Activated T-cell treated with anti-CD3 and anti-CD28 coated beads for 48 hours (primary cell): ENCODE measurements around the gene HES3.

ENCODE experiments used
- DNase-seq: peaks from one replicate; pipeline ENCODE4 v3.0.0-alpha.2; 2020; ENCODE audit warnings: low read depth

Gene HES3, protein sequence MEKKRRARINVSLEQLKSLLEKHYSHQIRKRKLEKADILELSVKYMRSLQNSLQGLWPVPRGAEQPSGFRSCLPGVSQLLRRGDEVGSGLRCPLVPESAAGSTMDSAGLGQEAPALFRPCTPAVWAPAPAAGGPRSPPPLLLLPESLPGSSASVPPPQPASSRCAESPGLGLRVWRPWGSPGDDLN

DNA sequence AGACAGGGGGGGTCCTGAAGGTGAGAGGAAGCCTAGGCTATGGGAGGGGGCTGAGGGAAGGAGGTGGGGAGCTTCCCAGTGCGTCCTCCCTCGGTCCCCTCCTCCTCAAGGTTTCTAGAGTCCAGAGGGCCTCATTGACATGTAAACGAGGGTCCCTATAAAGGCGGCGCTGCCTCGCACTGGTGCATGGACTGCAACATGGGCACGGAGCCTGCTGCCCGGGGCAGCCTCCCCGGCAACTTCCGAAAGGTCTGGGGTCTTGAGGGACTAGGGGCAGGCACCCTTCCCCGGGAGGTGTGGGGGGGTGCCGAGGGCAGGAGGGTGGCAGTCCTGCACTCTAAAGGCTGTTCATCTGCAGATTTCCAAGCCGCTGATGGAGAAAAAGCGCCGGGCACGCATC lies at the start of gene HES3:
Gene HES3 (plus strand): TSS at position 187 of the 400 bp plus-strand sequence. CDS start 187 bp downstream, at position 374.
- no peak for DNase-seq

DNA sequence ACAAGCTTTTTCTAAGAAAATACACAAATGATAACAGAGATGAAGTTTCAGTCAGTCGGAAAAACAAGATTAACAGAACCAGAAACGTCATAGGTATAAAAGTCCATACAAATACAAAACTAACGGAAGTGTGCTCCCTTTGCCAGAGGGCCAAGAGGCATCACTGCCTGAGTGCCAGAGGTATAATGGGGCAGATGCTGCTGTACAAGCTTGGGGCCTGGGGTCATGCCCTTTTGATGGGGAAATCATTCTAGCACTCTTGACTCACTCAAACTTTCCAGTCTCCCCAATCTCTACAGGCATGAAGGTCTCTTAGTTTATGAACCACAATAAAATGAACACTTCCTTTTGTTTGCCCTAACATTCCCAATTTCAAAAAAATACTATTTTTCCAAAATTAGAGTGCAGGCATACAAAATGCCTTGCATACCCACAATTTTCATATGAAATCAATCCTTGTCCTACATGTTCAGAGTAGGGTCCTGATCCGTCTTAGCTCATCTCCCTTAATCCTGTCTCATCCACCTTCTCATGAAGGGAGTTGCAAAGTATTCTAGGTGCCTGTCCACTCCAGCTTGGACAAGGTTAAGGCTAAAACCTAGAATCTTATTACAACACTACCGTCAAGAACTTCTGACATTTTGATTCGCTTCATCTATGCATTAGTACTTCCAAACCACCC lies 46.1 kb upstream of the HES3 start:
- DNase-seq, result no peak

DNA sequence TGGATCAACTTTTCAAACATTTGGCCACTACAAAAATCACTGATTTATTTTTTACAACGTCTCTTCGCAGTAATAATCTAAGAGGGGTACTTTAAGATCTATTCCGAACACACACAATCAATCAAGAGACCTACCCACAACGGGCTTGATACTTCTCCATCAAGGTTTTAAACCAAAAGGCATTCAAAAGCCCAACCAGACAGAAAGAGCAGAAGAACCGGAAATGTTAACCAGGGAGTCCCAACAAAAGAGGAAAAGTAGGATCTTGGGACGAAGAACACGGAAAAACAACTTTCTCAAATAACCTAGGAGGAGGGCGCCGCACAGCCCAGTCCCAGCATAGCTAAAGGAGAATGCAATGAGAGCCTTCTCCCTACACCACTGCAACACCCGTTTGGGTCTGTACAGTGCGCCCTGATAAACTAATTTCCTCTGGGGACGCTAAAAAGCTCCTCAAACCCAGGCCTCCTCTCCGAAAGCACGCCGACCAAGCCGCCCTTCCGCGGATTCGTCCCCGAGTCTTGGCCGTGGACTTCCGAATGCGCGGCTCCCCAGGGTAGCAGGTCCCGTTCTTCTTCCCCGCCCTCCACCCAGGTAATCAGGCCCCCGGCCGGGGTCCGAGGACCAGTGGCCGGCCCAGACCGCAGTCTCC lies 45.2 kb upstream of the HES3 start:
- no peak for DNase-seq

DNA sequence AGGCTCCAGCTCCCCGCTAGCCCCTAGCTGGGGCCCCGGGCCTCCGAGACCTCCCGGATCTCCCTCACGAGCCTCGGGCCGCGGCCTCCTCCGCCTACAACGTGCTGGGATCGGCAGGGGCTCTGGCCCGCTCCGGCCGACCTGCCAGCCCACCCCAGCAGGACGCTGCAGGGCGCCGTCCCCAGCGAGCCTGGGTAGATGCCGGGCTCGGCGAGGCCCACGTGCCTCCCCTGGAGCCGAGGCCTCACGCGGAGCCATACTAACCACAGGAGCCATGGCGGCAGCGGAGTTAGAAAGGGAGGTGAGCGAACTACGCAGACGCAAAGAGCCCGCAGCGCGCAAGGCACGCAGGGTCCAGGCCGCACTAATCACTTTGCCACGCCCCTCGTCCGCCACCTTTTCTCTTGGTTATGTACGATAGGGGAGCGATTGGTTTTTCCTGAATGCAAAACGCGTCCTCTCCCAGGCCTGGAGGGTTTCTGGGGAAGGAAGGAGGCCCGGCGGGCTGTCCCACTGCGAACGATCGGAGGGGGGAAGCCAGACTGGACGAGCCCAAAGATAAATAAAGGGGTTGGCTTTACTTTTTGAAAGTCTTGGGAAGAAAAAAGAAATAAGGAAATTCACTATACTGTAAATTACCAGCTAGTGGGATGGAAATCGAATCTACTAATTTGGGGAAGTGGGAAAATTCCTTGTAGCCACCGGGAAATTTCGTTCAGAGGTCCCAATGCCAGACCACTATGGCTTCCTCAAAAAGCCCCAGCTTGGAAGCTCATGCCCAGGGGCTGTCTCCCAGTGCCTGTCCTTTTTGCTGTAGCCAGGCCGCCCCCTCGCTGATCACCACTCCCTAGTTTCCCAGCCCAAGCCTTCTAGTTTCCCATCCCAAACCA lies 44.4 kb upstream of the HES3 start, which contains the start of gene RPL22:
Gene RPL22 (minus strand): TSS at position 298 of the 890 bp plus-strand sequence. CDS start 22 bp downstream, at position 276.
- DNase-seq, result peak; percentile 95

DNA sequence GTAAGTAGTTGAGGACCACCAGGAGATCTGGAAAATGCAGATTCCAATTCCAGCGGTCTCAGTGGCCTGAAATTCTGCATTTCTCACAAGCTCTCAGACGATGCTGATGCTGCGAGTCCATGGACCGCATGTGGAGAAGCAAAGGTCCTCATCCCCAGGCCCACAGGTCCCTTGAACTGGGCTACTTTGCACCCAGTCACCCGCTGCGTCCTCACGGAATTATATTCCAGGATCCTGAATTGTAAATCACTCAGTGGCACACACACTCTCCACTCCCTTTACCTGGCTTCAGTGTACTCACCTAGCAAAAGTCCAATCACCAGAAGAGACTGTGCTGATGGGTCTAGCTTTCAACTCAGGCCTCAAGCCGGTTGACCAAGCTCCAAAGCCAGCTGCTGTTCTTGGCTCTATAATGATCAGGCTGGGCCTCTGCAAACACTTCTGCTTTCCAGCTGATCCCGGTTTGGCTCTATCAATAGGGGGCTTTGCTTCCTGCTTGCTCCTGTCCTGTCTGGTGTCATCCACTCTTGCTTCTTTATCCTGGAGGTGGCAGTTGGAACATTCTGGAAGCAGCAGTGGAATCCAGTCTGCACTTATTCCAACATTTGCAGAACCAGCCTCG lies 43.7 kb upstream of the HES3 start:
- no peak for DNase-seq

DNA sequence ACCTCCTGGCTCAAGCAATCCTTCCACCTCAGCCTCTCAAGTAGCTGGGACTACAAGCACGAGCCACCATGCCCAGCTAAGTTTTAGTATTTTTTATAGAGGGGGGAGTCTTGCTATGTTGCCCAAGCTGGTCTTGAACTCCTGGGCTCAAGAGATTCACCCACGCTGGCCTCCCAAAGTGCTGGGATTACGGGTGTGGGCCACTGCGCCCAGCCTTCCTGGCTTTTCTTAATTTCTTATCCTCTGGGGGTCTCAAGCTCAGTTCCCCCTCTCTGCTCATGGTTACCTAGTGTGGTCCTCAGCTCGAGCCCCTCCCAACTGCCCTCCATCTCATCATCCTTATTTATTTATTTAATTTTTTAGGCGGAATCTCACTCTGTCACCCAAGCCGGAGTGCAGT lies 41.7 kb upstream of the HES3 start:
- DNase-seq, result no peak

DNA sequence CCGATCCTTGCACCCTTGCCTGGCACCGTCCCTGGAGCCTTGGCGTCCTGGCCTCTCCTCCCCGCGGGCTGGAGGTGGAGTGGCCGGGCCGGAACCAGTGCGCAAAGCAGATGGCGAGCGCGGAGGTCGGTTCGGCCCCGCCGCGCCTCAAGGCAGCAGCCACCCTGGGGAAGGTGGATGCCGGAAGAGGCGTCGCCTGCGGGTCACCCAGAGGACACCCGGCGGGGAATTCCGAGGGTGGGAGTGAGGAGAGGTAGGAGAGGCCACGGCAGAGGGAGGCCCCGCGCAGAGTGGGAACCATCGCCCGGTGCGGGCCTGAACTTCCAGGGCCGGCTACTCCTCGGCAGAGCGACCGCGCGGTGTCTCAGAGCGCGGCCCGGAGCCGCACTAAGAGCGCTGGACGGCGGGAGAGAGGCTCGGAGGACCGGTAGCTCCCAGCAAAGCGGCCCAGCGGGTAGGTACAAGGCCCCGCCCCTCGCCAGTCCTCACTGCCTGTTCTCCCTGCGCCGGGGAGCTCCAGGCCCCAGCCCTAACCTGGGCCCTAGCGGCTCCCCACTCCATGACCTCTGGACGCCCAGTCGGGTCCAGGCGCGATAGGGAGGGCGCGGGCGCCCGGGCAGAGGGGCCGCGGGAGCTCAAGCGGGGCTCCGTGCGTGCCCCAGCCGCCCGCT lies 38.0 kb upstream of the HES3 start, which contains the start of gene RNF207:
Gene RNF207 (plus strand): TSS at position 271 of the 671 bp plus-strand sequence. CDS start 417 bp downstream, outside the sequence.
- peak; percentile 66 for DNase-seq

DNA sequence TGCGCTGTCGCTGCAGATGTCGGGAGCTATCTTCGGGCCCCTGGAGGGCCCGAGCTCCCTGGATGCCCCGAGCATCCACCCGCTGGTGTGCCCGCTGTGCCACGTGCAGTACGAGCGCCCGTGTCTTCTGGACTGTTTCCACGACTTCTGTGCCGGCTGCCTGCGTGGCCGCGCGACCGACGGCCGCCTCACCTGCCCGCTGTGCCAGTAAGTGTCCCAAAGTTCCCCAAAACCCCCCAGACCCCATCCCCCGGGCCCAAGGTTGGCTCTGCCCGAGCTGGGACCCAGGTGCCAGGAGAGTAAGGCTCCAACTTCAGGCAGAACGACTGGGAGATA lies 37.5 kb upstream of the HES3 start:
- no peak for DNase-seq

DNA sequence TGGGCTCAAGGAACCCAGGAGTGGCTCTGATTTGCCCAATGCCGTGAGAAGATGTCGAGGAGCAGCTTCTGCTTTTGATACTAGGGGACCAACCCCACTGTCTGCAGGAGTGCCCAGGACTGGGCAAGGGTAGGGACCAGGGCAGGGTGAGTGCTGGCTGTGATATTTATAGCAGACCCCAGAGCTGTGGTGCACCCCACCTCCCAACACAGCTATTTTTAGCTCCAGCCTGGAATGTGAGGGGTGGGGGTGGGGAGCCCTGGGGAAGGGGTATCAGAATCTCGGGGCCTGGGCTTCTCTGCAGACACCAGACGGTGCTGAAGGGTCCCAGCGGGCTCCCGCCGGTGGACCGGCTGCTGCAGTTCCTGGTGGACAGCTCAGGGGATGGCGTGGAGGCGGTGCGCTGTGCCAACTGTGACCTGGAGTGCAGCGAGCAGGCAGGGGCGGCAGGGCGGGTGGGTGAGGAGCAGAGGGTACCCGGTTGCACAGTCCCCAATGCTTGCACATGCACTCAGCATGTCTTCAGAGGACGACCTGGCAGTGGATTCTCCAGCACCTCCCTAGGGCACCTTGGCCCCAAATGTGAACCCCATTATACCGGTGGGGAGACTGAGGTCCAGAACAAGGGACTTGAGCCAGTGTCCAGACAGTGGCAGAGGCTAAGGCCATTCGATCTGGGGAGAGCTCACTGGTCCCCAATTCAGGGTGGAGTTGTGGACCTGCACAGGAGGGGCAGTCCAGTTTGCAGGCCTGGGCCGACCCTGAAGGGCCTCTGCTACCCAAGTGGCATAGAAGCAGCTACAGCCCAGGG lies 36.7 kb upstream of the HES3 start:
- no peak for DNase-seq

DNA sequence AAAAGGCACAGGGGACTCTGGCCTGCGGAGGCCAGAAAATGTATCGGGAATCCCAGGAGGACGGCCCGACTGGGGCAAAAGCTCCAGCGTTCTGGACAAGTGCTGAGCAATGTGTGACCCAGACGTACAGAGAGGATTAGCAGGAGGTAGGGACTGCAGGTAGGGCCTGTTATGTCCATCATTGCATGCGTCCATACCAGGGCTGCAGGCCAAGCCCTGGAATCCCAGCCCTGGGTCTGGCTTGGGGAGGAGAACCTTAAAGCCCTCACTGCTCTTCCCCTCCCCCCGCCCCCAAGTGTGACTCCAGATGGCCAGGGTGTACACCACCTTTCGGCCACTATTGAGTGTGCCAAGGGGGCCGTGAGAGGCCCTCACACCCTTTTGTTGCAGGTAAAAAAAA lies 36.1 kb upstream of the HES3 start:
- no peak for DNase-seq

DNA sequence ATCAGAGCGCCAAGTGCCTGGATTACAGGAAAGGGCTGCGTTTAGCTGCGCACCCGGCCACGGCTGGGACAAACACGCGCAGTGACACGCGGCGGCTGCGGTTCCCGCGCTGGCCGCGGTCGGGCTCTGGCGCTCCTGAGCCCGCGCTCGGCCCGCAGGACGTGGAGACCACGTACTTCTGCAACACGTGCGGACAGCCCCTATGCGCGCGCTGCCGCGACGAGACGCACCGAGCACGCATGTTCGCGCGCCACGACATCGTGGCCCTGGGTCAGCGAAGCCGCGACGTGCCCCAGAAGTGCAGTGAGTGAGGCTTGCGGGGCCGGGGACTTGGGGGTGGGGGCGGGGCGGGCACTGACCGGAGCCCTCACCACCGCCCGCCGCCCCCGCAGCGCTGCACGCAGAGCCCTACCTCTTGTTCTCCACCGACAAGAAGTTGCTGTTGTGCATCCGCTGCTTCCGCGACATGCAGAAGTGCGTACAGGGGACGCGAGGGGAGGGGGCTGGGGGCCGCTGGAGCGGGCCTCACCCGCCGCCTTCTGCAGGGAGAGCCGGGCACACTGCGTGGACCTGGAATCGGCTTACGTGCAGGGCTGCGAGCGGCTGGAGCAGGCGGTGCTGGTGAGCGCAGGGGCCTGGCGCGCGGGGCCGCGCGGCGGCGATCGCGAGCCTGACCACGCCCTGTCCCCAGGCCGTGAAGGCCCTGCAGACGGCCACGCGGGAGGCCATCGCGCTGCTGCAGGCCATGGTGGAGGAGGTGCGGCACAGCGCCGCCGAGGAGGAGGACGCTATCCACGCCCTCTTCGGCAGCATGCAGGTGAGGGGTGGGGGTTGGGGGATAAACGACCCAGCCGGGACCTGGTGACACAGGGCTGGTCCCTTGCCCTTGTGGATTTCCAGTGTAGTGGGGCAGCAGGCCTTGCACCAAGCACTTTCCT lies 35.0 kb upstream of the HES3 start:
- peak; percentile 39 for DNase-seq

DNA sequence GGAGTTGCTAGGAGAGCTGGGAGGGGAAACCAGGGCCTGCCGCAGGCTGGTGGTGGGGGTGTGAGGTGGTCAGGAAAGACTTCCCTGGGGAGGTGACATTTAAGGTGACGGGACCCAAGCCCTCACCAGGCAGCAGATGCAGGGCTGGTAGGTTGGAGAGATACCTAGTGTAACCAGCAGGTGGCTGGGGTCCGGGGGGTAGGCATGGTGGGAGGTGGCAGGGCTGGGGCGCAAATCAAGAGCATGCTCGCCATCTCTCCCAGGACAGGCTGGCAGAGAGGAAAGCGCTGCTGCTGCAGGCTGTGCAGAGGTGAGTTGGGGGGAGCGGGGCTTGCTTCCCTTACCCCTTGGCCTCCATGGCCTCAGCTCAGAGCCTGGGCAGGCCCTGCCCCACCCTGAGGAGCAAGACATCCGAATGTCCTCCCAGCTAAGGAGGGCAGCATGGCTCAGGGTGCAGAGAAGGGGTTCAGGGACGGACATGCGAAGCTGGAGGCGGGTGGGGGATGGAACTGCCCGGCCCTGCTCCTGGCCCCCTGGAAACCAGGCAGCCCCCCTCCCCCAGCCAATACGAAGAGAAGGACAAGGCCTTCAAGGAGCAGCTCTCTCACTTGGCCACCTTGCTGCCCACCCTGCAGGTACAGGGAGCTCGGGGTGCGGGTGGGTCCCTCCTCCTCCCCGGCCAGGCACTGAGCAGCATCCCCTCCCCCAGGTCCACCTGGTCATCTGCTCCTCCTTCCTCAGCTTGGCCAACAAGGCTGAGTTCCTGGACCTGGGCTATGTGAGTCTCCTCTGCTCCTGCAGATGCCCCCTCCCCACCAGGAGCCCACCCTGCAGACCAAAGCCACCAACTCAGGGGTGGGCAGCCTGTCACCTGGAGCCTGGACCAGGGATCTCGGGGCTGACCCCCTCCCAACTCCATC lies 34.1 kb upstream of the HES3 start:
- DNase-seq, result peak; percentile 25

DNA sequence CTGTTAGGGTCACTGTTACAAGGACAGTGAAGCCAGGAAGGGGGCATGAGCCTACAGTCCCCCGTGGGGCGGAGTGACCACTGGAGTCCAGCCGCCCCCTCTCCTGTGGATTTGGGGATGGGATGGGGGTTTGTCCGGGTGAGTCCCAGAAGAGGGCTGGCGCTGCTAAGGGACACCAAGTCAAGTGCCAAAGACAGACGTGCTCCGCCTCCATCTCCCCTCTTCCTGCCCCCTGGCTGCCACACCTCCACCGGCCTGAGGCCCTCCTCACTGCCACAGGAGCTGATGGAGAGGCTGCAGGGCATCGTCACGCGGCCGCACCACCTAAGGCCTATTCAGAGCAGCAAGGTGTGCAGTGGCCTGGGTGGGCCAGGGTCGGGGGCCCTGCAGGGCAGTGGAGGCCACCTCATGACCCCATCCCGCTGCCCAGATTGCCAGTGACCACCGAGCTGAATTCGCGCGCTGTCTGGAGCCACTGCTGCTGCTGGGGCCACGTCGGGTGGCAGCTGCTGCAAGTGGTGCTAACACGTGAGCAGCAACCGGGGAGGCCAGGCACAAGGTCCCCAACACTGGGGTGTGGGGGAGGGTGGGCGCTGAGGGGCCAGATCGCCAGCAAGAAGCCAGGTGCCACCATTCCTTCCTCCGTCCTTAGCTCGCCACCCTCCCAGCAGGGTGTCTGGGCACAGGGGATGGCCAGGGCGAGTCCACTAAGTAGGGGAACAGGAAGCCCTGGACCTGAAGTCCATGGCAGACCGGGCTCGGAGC lies 33.2 kb upstream of the HES3 start:
- no peak for DNase-seq

DNA sequence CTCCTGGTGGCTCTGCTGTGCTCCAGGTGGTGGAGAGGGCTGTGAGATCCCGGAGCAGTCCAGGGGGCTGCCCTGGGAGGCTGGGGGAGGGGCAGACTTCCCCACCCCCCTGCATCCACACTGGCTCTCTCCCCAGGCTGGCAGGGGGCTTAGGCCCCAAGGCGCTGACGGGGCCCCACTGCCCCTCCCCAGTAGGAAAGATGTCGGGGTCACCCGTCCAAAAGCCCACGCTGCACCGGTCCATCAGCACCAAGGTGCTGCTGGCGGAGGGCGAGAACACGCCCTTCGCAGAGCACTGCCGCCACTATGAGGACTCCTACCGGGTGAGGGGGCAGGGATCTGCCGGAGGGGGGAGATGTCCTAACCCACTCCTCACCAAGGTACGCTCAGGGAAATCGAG lies 32.2 kb upstream of the HES3 start:
- no peak for DNase-seq

DNA sequence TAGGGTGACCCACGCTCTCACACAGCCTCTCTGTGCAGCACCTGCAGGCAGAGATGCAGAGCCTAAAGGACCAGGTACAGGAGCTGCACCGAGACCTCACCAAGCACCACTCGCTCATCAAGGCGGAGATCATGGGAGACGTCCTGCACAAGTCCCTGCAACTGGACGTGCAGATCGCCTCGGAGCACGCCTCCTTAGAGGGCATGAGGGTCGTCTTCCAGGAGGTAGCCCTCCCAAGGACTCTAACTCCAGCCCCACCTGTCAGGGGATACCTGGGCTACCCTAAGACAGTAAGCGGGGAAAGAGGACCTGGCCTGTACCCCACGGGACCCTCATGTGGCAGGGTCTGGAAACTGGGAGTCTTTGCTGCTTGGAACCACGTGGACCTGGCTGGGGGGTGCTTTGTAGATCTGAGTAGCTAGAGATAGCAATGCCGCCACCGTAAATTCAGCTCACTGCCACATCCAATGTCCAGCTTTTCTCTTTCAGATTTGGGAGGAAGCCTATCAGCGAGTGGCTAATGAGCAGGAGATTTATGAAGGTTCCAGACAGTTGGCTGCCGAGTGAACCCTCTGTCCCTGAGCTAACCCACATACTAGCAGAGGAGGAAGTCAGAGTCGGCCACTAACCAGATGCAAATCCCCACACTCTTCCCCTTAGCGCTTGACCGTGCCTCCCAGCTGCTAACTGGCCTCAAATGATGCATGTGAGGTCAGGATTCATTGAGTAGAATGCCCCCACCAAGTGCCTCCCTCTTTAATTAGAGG lies 31.6 kb upstream of the HES3 start:
- DNase-seq, result no peak

DNA sequence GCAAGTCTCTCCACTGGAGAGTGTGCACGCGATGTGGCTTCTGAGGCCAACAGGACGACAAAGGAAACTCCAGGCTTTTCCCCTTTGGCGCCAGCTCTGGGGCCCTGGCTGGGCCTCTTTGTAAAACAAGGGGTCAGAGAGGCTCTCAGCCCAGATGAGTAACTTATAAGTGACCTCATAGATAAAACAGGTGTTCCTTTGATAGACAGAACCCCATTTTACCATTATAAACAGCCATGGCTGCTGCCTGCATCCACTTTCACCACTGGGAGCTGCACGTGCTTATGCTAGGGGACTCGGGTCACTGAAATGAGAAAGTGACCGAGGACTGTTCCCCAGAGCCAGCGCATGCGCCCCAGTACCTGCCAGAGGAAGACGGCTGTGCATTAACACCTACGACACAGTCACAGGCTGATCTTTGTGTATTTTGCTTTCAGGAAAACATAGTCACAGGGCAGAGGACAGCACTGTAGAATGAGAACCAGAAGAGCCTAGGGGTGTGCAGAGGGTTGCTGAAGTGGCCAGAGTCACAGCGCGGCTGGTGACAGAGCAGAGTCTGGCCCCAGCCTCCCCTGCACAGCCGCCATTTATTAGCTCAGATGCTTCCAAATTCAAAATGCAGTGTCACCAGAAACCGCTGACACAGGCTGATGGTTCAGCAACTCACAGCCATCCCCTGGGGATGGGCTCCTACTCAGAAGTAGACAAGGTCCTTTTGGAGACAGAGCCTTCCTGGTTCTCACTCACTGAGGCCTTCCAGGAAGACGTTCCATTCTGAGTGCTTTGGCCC lies 25.4 kb upstream of the HES3 start:
- DNase-seq, result no peak
